Posterior cingulate gyrus (tissue), 11 donors: ENCODE data around the gene GSTM1.
"Not testable (repeated sequence)": the region's sequence is repeated elsewhere in the genome, so short reads cannot be mapped to it uniquely, and the experiment has no call there.

Experiments
- DNase-seq, 10 donors: peaks; one replicate each; pipeline versions ENCODE4 v3.0.0 to v3.0.0-alpha.2; 2020 to 2021; ENCODE audit warnings: mixed read lengths in 3 of 10
- intact Hi-C: fragments of 100-400 bp; cut with DNase I; formaldehyde crosslinking; loops from one replicate; pipeline ENCODE4 v1.15.1; 2023

The GSTM1 gene

DNA sequence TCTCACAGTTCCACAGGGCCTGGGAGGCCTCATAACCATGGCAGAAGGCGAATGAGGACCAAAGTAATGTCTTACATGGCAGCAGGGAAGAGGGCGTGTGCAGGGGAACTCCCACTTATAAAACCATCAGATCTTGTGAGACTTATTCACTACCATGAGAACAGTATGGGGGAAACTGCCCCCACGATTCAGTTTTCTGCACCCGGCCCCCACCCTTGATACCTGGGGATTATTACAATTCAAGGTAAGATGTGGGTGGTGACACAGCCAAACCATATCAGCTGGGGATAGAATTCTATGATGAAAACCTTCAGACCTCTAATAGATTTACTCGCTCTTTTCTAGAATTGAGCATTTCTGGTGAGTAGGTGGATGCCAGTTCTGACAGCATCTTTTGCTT, 6.8 kb downstream of the GSTM1 start:
- DNase-seq, intact Hi-C loops: not testable (repeated sequence)

DNA sequence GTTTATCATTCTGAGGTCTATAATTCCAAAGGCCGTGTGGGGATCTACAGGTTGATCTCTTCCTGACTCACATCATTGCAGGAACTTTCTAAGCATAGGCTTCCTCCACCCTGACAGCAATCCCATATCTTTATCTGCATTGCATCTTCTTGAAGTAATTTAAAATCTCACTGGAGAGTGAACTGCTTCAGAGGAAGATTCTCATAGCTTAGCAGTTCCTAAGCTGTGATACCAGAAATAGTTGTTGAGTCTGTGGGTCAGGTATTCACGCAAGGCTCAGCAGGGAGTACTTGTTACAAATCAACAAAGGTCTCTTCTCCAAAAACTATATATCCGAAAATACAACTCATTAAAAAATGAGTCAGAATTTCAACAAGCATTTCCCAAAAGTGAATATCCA, 7.5 kb downstream of the GSTM1 start:
- intact Hi-C loops, DNase-seq: not testable (repeated sequence)

DNA sequence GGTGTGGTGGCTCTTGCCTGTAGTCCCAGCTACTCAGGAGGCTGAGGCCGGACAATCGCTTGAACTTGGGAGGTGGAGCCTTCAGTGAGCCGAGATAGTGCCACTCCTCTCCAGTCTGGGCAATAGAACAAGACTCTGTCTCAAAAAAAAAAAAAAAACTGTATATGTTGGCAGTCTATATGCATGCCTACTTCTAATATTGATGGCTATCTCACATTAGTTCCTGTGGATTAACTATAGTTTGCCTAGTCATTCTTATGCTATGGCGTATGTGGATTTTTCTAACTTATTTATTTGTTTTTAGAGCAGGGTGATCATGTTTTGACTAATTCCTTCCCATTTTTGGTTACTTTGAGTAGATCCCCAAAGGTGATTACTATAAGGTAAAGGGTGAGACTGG, 9.4 kb downstream of the GSTM1 start:
- no peak for DNase-seq
- intact Hi-C loops: no loop called here

DNA sequence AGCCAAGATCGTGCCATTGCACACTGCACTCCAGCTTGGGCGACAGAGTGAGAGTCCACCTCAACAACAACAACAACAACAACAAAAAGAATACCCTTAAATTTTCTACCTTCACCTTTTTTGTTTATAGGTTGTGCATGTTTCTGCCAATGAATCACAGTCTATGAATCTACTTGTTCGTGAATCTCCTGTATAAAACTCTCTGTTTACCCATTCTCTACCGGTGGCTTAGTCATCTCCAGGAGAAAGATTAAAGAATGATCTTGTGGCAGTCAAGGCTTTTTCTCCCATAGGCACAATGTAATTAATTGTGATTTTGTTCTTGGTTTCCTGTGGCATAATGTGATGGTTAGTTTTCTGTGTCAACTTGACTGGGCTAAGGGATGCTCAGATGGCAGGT, 10.2 kb downstream of the GSTM1 start:
- DNase-seq, intact Hi-C loops: not testable (repeated sequence)

DNA sequence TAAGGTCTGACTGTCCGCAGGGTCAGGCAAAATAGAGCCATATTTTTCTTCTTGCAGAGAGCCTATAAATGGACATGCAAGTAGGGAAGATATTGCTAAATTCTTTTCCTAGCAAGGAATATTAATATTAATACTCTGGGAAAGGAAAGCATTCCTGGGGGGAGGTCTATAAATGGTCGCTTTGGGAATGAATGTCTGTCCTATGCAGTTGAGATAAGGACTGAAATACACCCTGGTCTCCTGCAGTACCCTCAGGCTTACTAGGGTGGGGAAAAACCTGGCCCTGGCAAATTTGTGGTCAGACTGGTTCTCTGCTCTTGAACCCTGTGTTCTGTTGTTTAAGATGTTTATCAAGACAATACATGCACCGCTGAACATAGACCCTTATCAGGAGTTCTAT, 15.3 kb downstream of the GSTM1 start:
- DNase-seq, intact Hi-C loops: not testable (repeated sequence)

DNA sequence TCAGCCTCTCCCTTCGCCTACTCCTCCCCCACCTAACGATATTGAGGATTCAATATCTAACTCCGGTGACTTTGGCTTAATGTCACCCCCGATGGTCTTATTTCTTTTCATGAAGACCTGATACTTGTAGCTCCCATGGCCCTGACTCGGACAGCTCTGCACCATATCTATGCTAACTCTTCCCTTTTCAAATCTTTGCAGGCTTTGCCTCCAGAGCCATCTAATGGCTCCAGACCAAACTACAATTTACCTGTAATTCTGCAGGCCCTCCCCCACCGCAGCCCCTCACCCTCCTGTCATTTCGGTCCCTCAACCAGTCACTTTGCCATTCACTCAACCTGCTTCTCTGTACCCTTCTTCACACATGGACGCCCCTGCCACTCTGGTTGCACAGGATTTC, 16.6 kb downstream of the GSTM1 start:
- intact Hi-C loops: no loop called here
- no peak for DNase-seq

DNA sequence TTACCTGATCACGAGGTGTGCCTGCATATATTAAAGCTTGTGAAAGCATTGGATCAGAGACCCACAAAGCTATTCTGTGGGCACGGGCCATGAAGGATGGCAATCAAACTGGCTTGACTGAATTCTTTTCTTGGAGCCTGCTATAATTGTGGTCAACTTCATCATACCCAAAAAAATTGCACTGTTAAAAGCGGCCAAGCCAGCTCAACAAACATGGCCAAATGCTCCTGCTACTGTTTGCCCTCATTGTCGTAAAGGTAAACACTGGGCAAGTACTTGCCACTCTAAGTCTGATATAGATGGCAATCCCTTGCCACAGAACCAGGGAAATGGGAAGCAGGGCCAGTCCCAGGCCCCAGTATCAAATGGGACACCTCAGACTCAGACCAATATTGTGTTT, 17.8 kb downstream of the GSTM1 start:
- intact Hi-C loops: no loop called here
- DNase-seq: no peak

DNA sequence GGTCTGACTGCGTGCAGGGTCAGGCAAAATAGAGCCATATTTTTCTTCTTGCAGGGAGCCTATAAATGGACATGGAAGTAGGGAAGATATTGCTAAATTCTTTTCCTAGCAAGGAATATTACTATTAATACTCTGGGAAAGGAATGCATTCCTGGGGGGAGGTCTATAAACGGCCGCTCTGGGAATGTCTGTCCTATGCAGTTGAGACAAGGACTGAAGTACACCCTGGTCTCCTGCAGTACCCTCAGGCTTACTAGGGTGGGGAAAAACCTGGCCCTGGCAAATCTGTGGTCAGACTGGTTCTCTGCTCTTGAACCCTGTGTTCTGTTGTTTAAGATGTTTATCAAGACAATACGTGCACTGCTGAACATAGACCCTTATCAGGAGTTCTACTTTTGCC, 21.3 kb downstream of the GSTM1 start:
- intact Hi-C loops, DNase-seq: not testable (repeated sequence)

DNA sequence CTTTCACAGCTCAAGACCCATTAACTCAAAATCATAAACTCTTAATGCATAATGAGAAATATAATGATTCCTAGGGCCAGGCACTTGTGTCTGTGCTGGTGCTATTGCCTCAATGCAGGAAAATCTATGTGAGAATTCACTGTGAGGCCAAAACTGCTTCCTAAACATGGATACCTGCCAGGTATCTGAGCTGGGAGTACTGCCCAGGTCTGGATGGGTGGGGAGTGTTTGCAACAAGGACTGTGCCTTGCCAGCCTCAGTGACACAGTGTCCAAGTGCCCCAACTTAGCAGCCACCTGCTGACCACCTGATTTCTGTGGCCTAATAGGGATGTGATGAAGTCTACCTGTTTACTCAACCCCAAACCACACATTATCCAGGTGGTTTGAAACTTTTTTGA, 22.2 kb downstream of the GSTM1 start:
- intact Hi-C loops, DNase-seq: not testable (repeated sequence)

DNA sequence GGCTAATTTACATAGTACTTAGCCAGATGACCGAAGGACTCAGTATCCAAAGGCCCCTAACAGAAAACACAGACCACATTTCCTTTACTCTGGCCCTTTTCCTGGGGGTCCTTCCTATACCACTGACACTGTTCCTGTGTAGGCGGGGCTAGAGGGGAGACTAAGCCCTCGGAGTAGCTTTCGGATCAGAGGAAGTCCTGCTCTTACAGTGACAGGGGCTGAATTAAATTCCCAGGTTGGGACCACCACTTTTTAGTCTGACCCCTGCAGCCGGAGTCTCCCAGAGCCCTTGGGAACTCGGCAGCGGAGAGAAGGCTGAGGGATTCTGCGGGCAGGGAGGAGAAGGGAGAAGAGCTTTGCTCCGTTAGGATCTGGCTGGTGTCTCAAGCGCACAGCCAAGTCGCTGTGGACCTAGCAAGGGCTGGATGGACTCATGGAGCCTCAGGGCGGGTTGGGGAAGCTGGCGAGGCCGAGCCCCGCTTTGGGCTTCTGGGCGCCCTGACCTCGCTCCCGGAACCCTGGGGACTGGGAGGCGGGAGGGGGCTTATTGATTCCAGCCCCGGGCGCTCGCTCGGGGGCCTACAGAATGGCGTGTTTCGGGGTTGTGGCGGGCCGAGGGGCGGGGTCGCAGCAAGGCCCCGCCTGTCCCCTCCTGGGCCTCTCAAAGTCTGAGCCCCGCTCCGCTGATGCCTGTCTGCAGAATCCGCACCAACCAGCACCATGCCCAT, 24.1 kb downstream of the GSTM1 start, which contains the start of gene GSTM5:
TSS of gene GSTM5 (plus strand) at position 659 of the 728 bp plus-strand sequence. CDS start at position 721, 62 bp downstream.
- peak in 2 of 10 donors; percentile 62 to 82 for DNase-seq
- intact Hi-C loops: not testable (repeated sequence)

DNA sequence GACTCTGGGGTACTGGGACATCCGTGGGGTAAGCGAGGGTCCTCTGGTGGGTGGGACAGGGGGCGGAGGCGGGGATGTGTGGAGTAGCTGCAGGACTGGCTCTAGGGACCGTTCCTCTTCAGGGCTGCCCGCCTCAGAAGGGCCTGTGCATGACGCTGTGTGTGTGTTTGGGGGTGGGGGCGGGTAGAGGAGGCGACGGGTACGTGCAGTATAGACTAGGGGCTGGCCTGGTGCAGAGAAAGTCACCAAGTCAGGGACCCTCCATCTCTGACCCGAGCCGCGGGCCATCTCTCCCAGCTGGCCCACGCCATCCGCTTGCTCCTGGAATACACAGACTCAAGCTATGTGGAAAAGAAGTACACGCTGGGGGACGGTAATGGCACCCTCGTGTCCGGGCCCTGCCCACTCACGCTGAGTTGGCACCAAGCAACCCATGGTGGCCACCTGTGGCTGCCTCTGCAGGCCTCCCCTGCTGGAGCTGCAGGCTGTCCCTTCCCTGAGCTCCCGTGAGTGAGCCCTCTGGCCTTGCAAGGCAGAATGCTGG, 24.8 kb downstream of the GSTM1 start:
- intact Hi-C loops: no loop called here
- DNase-seq: no peak

DNA sequence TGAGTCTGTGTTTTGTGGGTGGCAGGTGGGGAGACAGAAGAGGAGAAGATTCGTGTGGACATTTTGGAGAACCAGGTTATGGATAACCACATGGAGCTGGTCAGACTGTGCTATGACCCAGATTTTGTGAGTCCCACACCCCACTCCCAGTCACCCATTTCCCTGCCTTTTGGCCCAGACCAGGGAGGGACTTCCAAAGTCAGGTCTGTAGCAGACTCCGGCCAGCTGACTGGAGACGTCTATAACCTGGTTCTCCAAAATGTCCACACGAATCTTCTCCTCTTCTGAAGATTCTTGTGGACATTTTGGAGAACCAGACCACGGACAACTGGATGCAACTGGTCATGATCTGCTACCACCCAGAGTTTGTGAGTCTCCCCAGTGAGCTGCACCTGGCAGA, 26.0 kb downstream of the GSTM1 start:
- intact Hi-C loops: no loop called here
- DNase-seq: no peak

DNA sequence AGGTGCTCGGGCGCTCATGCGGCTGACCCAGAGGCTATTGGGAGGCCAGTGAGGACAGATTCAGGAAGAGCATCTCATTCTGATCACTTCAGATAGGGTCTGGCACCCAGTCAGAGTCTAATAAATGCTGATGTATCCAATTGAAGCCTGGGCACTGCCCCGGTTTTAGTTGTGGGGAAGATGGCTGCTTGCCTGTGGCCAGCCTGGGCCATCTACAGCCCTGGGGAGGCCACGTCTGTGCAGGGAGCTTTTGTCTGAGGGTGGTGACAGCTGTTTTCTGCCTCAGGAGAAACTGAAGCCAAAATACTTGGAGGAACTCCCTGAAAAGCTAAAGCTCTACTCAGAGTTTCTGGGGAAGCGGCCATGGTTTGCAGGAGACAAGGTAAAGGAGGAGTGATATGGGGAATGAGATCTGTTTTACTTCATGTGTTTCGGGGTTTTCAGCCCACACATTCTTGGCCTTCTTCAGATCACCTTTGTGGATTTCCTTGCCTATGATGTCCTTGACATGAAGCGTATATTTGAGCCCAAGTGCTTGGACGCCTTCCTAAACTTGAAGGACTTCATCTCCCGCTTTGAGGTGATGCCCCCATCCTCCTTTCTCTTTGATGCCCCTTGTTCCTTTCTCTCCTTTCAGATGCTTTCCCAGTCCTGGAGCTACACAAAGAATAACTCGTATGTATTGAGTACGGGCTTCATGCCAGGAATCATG, 27.2 kb downstream of the GSTM1 start:
- DNase-seq: no peak
- intact Hi-C loops: no loop called here

DNA sequence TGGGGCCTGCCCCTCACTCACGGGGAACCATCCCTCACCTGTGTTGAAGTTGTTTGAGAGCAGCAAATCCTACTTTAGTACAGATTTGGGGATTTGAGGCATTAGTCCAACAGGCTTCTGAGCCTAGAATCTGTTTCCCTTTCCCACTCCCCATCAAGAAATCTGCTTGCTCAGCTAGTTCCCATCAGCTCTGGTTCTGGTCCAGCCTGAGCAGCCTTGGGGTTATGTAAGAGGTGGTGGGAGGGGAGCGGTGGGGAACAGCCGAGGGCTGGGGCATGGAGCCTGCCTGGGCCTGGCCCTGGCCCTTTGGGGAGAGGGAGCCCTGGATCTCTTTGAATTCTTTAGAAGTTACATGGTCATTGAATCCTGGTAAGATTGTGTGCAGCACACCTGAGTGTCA, 28.5 kb downstream of the GSTM1 start:
- intact Hi-C loops: no loop called here
- no peak for DNase-seq

DNA sequence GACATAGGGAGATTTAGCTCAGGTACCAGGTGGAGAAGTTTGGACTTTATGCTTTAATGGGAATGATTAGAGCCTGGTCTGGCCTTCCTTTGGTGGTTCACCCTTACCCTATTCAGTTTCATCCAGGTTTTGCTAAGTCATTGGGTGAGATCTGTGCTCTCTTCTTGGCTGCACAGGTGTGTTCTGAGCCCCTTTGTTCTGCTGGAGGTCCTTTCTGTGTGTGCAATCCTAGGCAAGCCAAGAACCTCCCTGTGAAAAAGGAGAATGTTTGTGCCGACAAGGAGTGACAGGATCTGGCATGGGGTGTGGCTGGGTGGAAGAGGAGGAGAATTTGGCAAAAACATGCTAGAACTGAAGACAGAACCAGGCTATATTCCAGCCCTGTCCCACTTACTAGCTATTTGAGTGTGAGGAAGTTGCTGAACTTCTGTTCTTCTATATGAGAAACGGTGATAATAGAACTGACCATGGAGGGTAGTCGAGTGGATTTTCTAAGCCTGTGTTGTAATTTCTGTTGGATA, 29.0 kb downstream of the GSTM1 start:
- intact Hi-C loops: no loop called here
- DNase-seq: no peak

DNA sequence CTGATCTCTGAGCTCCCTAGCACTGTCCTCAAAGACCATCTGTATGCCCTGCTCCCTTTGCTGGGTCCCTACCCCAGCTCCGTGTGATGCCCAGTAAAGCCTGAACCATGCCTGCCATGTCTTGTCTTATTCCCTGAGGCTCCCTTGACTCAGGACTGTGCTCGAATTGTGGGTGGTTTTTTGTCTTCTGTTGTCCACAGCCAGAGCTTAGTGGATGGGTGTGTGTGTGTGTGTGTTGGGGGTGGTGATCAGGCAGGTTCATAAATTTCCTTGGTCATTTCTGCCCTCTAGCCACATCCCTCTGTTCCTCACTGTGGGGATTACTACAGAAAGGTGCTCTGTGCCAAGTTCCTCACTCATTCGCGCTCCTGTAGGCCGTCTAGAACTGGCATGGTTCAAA, 30.1 kb downstream of the GSTM1 start:
- no peak for DNase-seq
- intact Hi-C loops: no loop called here

DNA sequence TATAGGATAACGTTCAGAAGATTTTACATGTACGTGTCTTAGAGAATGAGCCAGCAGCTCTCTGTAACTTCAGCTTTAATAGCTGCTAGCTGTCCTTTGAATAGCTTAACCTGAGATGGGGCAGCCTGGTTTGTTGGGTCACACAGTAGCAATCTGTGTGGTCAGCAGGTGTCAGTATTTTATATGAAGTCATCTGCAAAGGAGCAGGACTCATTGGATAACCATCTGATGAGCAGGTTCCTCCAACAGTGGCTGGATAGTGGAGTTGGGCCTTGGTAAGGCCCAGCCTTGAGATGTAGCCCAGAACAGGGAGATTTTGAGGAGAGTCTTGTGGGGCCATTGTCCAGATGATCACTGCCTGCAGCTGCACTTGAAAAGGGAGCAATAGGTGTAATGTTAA, 30.9 kb downstream of the GSTM1 start:
- intact Hi-C loops: no loop called here
- DNase-seq: no peak

DNA sequence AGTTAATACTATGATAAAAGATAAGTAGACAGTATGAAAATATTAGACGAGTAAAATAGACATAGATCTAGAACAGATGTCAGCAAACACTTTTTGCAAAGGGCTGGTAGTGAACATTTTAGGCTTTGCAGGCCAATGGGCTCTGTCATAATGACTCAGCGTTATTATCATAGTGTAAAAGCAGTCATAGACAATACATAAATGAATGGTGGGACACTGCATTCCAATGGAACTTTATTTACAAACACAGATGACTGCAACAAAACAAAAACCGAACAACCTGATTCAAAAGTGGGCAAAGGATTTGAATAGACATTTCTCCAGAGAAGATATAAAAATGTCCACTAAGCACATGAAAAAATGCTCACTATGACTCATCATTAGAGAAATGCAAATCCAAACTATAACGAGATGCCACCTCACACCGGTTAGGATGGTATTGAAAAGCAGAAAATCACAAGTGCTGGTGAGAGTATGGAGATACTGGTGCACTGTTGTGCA, 31.8 kb downstream of the GSTM1 start:
- DNase-seq: no peak
- intact Hi-C loops: no loop called here

DNA sequence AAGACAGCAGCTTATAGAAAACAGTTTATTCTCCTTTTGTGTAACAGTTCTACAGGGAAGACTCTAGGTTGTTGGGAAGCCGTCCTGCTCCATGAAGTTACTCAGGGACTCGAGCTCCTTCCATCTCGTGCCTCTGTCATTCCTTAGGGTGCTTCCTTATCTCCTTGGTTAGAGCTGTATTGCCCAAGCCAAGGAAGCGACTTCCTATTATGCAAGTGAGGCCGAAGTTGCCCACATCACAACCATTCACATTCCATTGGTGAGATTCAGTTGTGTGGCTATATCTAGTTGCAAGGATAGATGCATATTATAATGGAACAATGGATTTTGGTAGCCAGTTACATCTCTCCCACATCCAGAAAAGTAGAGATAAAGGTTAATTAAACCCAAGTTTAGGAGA, 33.4 kb downstream of the GSTM1 start:
- intact Hi-C loops: no loop called here
- DNase-seq: no peak

DNA sequence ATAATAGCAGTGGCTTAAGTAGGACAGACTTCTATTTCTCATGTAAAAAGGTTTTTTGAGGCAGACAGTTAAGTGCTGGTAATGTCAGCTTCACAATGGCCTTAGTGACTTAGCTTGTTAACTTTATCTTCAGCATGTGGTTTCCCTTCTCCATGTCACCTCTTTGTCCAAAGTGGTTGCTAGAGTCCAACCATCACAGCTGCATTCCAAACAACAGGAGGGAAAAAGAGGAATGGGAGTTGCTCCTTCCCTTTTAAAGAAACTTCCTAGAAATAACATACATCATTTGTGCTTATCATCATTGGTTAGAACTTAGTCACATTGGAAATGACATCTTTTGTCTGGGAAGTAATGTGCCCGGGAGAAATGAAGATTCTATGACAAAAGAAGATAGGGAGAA, 34.4 kb downstream of the GSTM1 start:
- no peak for DNase-seq
- intact Hi-C loops: no loop called here

DNA sequence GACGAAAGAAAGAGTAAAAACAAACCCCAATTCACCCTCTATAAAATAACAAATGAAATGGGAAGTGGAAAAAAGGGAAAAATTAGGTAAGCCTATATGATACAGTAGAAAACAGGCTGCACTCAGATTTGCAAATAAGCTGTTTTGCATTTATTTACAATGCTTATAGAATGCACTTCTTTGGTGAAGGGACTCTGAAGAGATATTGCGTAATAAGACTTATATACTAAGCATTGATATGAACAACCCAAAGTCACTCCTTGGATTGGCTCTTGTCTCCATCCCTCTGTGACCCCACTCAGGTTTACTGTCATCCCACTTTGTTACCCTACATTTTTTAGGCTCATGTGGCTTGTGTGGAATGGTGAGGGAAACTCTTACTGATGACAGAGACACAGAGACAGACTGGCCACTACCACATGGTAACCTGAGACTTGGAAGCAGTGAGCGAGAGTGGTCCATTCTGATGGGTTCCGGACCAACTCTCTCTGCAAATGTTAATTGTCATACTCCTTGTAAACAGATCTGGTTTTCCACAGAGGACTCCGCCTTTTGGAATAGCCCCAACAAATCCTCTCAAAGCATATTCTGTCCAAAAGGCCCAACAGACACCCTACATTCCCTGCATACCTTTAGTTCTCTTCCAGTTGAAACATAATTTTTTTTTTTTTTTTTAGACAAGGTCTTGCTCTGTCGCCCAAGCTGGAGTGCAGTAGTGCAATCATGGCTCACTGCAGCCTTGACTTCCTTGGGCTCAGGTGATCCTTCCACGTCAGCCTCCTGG, 35.5 kb downstream of the GSTM1 start:
- intact Hi-C loops: no loop called here
- DNase-seq: no peak
